HAP-1 (cell line): ENCODE results near the gene TPP1.

Experiments used
- DNase-seq, 2 experiments: peaks; one replicate each; pipeline ENCODE4 v3.0.0-alpha.2; 2016 to 2020; ENCODE audit warnings: low spot score in 2 of 2
- H3K27me3 ChIP-seq: fragments of 250-450 bp; sonication (Bioruptor Pico); 2 replicates; pipeline ENCODE4 v1.5.1; 2020; ENCODE audit warnings: low read depth, mild to moderate bottlenecking, moderate library complexity
- H3K36me3 ChIP-seq: fragments of 250-450 bp; sonication (Bioruptor Pico); replicated peaks from 2 replicates; pipeline ENCODE4 v1.5.1; 2020; ENCODE audit warnings: mild to moderate bottlenecking
- H3K4me1 ChIP-seq: fragments of 250-450 bp; sonication (Bioruptor Pico); 2 replicates; pipeline ENCODE4 v1.5.1; 2020; ENCODE audit warnings: mild to moderate bottlenecking
- H3K4me3 ChIP-seq: fragments of 250-450 bp; sonication (Bioruptor Pico); 2 replicates; pipeline ENCODE4 v1.5.1; 2020; ENCODE audit warnings: mild to moderate bottlenecking, moderate library complexity
- H3K9me3 ChIP-seq: fragments of 250-450 bp; sonication (Bioruptor Pico); 2 replicates; pipeline ENCODE4 v1.5.1; 2020; ENCODE audit warnings: mild to moderate bottlenecking, moderate library complexity
- in situ Hi-C: fragments of 300-500 bp; cut with MboI; formaldehyde crosslinking; loops from 3 replicates; pipeline ENCODE4 v1.14.3; 2020; ENCODE audit warnings: low sequenced_read_pairs, inconsistent platforms, mixed read lengths

The TPP1 gene

GRCh38 chr11:6654281-6655019 is 35.2 kb upstream of the TPP1 start:
- in situ Hi-C loops: no loop called here
- no peak for DNase-seq
- no peaks in the 10 kb centered on the region for H3K36me3 ChIP-seq
- no peaks in the 10 kb centered on the region for H3K9me3 ChIP-seq
- H3K4me3 ChIP-seq: no peak overlapping the region
- H3K4me1 ChIP-seq: no peaks in the 10 kb centered on the region
- H3K27me3 ChIP-seq: peaks cover 9% of the 10 kb centered on the region

- Histone ChIP-seq H3K27me3 (peaks cover 9% of the 10 kb centered on the region), H3K4me1 (no peaks in the 10 kb centered on the region), H3K4me3 (no peak overlapping the region), H3K9me3 (no peaks in the 10 kb centered on the region), H3K36me3 (no peaks in the 10 kb centered on the region)
- in situ Hi-C loops: no loop called here
- no peak for DNase-seq
Observed at GRCh38 chr11:6653656-6654055, 34.4 kb upstream of the TPP1 start.

DNA sequence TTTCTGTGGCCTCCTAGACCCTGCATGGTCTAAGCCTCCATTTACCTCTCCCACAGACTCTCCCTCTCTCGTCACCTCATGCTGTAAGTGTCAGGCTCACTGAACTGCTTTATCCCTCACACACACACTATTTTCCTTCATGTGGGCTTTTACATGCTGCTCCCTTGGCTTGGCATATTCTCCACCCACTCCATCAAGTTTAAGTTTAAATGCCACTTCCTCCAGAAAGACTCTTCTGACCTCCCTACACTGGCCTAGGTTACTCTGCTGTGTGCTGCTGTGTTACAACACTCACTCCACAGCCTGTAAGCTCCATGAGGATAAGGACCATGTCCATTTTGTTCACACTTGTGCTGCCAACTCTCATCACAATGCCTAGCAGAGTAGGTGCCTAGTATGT is 33.9 kb upstream of the TPP1 start:
- Histone ChIP-seq H3K4me3 (no peak overlapping the region), H3K9me3 (no peaks in the 10 kb centered on the region), H3K27me3 (peaks cover 9% of the 10 kb centered on the region), H3K36me3 (no peaks in the 10 kb centered on the region), H3K4me1 (no peaks in the 10 kb centered on the region)
- in situ Hi-C loops: no loop called here
- DNase-seq: no peak

DNA sequence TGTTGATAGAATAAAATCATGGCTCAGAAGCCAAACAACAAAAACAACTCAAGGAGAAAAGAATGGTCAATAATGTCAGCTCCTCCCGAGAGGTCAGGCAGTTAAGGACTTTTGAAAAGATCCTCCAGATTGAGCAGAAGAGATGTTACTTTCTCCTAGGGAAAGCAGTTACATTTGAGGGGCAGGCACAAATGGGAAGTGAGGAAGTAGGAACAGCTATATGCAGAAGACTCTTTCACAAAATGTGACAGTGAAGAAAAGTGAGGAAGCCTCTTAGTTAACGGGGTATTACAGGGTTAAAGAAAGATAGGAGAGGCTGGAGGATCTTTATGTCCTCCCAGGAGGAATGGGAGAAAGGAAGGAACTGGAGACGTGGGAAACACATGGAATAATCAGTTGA is 33.0 kb upstream of the TPP1 start:
- DNase-seq: no peak
- in situ Hi-C loops: no loop called here
- Histone ChIP-seq H3K27me3 (peaks cover 4% of the 10 kb centered on the region), H3K4me3 (no peak overlapping the region), H3K36me3 (no peaks in the 10 kb centered on the region), H3K9me3 (no peaks in the 10 kb centered on the region), H3K4me1 (no peaks in the 10 kb centered on the region)

- in situ Hi-C loops: no loop called here
- no peak for DNase-seq
- H3K4me1 ChIP-seq: no peaks in the 10 kb centered on the region
Observed at GRCh38 chr11:6650980-6651379, 31.8 kb upstream of the TPP1 start.

GRCh38 chr11:6650104-6650503 is 30.9 kb upstream of the TPP1 start:
- Histone ChIP-seq H3K36me3 (no peaks in the 10 kb centered on the region), H3K27me3 (peaks cover 4% of the 10 kb centered on the region; the same call in 1 of the 2 replicates), H3K4me1 (no peaks in the 10 kb centered on the region), H3K4me3 (no peak overlapping the region), H3K9me3 (no peaks in the 10 kb centered on the region)
- no peak for DNase-seq
- in situ Hi-C loops: no loop called here

More at GRCh38 chr11:6650980-6651379, 31.8 kb upstream of the TPP1 start:
- Histone ChIP-seq H3K4me3 (no peak overlapping the region), H3K36me3 (no peaks in the 10 kb centered on the region), H3K27me3 (peaks cover 4% of the 10 kb centered on the region), H3K9me3 (no peaks in the 10 kb centered on the region)

- H3K4me3 ChIP-seq: no peak overlapping the region
- H3K4me1 ChIP-seq: no peaks in the 10 kb centered on the region
- peaks cover 4% of the 10 kb centered on the region; the same call in 1 of the 2 replicates for H3K27me3 ChIP-seq
- H3K9me3 ChIP-seq: no peaks in the 10 kb centered on the region
- in situ Hi-C loops: no loop called here
- H3K36me3 ChIP-seq: no peaks in the 10 kb centered on the region
- no peak for DNase-seq
Observed at GRCh38 chr11:6648501-6648900, 29.3 kb upstream of the TPP1 start.

DNA sequence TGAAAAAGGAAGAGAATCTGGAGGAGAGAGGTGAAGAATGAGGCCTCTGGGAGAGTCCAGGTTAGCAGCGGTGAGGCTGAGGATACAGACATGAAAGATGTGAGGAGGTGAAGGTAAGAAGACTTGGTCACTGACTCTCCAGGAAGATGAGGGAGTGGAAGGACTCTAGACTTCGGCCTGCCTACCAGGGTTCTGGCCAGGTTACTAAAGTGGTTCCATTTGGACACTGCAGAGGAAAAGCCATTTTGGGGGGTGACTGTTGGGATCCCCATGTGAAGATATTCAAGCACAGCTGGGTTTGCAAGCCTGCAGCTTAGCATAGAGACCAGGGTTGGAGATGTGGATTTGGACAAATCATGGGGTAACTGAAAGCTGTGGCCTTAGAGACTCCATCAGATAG is 28.6 kb upstream of the TPP1 start:
- Histone ChIP-seq H3K4me3 (no peak overlapping the region), H3K36me3 (no peaks in the 10 kb centered on the region), H3K27me3 (peaks cover 4% of the 10 kb centered on the region; the same call in 1 of the 2 replicates), H3K9me3 (no peaks in the 10 kb centered on the region), H3K4me1 (no peaks in the 10 kb centered on the region)
- DNase-seq: no peak
- in situ Hi-C loops: no loop called here

DNA sequence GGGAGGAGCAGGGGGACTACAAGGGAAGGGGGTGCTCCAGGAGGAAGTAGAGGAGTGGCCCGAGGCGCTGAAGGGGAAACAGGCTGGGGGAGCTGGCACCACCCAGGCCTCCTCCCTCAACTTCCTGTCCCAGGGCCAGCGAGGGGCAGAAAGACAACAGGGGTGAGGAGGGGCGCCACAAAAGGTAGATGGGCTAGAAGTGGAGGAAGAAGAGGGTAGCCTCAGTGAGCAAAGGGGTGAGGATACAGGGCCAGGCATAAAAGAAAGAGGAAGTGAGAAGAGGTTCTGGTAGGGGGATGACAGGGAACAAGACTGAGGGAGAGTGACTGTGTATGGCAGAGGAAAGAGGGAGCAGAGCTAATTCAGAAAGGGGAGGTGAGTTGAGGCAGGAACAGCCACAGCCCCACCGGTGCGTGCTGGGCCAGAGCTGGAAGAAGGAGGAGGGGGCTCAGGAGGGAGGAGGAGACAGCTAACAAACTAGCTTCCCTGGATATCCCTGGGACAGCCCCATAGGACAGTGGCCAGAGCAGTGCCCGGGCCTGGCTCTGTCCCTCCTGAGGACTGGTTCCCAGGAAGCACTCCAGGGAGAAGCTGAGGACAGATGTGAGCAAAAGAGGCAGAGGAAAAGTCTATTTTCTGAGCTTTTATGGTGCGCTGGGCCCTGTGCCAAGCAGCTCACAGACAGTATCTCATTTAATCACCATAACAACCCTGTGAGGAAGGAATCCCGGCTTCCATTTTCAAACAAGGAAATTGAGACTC is 27.9 kb upstream of the TPP1 start:
- no peaks in the 10 kb centered on the region for H3K4me1 ChIP-seq

DNA sequence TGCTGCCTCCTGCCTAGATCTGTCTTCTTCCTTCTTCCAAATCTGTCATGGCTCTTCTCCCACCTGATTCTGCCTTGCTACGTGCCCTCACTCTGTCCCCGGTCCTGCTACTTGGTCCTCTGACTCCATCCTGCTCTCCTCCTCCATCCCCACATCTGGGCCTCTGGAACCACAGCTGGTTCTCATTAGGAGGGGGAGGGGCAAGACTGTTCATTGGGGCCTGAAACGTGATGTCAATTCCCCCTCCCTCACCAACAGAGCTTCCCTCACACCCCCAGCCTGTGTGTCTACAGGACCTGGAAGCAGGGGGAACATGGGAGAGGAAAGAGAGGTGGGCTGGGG is 27.3 kb upstream of the TPP1 start:
- DNase-seq: no peak
- no peaks in the 10 kb centered on the region for H3K36me3 ChIP-seq
- in situ Hi-C loops: no loop called here
- no peaks in the 10 kb centered on the region for H3K4me1 ChIP-seq
- no peaks in the 10 kb centered on the region for H3K9me3 ChIP-seq
- H3K4me3 ChIP-seq: no peak overlapping the region
- H3K27me3 ChIP-seq: no peaks in the 10 kb centered on the region

More for the DNA sequence above, 27.9 kb upstream of the TPP1 start:
- H3K9me3 ChIP-seq: no peaks in the 10 kb centered on the region
- no peaks in the 10 kb centered on the region for H3K36me3 ChIP-seq
- H3K27me3 ChIP-seq: peaks cover 4% of the 10 kb centered on the region; the same call in 1 of the 2 replicates
- DNase-seq: no peak
- in situ Hi-C loops: no loop called here
- no peak overlapping the region for H3K4me3 ChIP-seq

DNA sequence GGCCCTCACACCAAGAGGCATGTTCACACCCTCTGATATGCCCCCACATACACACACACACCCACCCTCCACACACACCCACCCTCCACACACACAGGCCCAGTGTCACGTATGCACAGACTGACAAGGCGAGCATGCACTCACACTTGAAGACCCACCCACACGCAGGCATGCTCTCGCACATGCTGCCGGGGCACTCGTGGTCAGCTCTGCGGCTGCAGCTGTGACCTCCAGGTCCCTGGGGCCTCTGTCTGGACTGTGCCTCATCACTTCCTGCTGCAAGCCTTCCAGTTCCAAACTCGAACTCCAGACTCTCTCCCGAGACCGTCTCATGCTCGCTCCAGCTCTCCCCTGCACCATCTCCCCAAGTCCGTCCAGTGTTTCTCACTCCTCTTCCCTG is 26.8 kb upstream of the TPP1 start:
- Histone ChIP-seq H3K9me3 (no peaks in the 10 kb centered on the region), H3K36me3 (no peaks in the 10 kb centered on the region), H3K27me3 (no peaks in the 10 kb centered on the region), H3K4me1 (no peaks in the 10 kb centered on the region), H3K4me3 (no peak overlapping the region)
- DNase-seq: no peak
- in situ Hi-C loops: no loop called here

DNA sequence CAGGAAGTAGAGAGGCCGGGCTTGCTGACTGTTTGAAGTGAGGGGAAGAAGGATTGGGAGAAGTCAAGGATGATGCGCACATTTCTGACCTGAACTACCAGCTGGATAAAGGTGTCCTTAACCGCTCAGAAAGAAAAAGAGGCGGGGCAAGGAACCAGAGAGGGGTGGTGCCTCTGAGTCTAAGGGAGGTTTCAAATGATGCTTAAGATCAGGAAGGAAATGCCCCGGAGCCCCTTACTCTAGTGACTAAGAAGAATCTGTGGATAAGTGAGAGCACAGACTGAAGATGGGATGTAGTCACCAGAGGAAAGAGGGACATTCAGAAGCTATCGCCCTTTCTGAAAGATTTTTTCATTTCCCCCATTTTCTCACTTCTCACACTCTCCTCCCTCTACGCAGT is 23.7 kb upstream of the TPP1 start:
- no peaks in the 10 kb centered on the region for H3K9me3 ChIP-seq
- H3K4me3 ChIP-seq: no peak overlapping the region
- no peak for DNase-seq
- no peaks in the 10 kb centered on the region for H3K36me3 ChIP-seq
- in situ Hi-C loops: no loop called here
- H3K4me1 ChIP-seq: no peaks in the 10 kb centered on the region
- no peaks in the 10 kb centered on the region for H3K27me3 ChIP-seq

- H3K27me3 ChIP-seq: no peaks in the 10 kb centered on the region
- H3K36me3 ChIP-seq: no peaks in the 10 kb centered on the region
- in situ Hi-C loops: no loop called here
- H3K4me1 ChIP-seq: no peaks in the 10 kb centered on the region
- H3K4me3 ChIP-seq: no peak overlapping the region
- H3K9me3 ChIP-seq: no peaks in the 10 kb centered on the region
- no peak for DNase-seq
Observed at GRCh38 chr11:6640985-6641701, 21.9 kb upstream of the TPP1 start.
